Articular chondrocyte of knee joint (primary cell): ENCODE measurements around the gene MRGPRG. TPM values are rescaled to one million over a fixed set of nuclear protein-coding genes. Genes with fewer than 3 reads are reported as not detected.

Experiments
- total RNA-seq: library from RNA; depleted of rRNA; stranded (reverse); fragments of >200 nt; gene quantifications from 2 replicates; pipeline ENCODE4 v1.2.3, GENCODE V29; 2012

MRGPRG gene
- not detected in 2 replicates for total RNA-seq

DNA sequence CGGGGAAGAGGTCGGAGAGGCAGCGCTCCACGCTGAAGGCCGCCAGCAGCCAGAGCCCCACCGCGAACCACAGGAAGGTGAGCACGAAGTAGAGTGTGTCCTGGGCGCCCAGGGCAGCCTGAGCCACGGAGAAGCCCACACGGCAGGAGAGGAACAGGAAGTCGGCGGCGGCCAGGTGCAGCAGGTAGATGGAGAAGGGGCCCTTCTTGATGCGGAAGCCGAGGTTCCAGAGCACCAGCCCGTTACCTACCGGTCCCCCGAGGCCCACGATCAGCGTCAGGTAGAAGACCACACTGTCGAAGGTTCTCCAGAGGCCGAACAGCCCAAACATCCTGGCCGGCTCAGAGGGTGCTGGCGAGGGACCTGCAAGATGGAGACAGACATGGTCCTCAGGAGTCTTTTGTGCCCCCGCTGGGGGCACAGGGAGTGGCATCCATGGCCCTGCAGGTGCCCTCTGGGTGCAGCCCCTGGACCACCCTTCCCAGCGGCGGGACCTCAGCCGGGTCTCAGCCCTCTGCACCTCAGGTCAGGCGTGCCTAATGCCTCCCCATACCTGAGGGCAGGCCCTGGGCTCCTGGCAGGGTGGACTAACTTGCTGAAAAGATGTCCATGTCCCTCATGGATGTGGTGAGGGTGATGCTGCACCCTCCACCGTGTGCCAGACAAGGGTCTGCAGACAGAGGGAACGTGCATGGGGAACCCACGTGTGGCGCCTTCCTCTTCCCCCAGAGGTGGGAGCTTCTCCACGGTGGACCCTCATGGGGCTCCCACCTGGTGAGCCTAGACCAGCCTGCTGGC, at the start of gene MRGPRG:
MRGPRG (minus strand) TSS at position 331 of the 798 bp plus-strand sequence; CDS start at position 331, 0 bp downstream.

GRCh38 chr11:3231851-3232744, 13.5 kb upstream of the MRGPRG start, which contains the start of gene MRGPRE:
MRGPRE (minus strand) TSS chr11:3232417; CDS start chr11:3228799, 3,618 bp downstream.

Other genes with a start within 250 kb of the MRGPRG start
- 91.5 and 101 TPM in 2 replicates for gene NAP1L4, start 226.5 kb downstream of the MRGPRG start, total RNA-seq
- 73.4 and 75.1 TPM in 2 replicates for gene CARS1, start 161.4 kb downstream of the MRGPRG start, total RNA-seq
- gene OSBPL5, start 53.5 kb downstream of the MRGPRG start, total RNA-seq = 42.9 and 48.1 TPM in 2 replicates
- gene MRGPRE, start 13.6 kb upstream of the MRGPRG start, total RNA-seq = 0.54 and 0.78 TPM in 2 replicates
- 12.2 and 15.5 TPM in 2 replicates for gene ZNF195, start 160.3 kb upstream of the MRGPRG start, total RNA-seq